Skin epidermis (tissue), 12 donors: Measurements from ENCODE around the gene KIAA1191.
"Not testable (repeated sequence)": the region's sequence is repeated elsewhere in the genome, so short reads cannot be mapped to it uniquely, and the experiment has no call there.

Experiments used
- H3K27ac ChIP-seq, 21 experiments: fragments of 200-600 bp; sonication (generic) in 11 of 21; one replicate each; pipeline ENCODE4 v1.5.0; 2020; ENCODE audit warnings: mild to moderate bottlenecking in 3 of 21, inconsistent platforms in 2 of 21, moderate library complexity in 2 of 21
- H3K4me3 ChIP-seq, 7 experiments: fragments of 200-600 bp; sonication (generic) in 2 of 7; one replicate each; pipeline ENCODE4 v1.5.0; 2020; ENCODE audit warnings: inconsistent platforms in 2 of 7, mild to moderate bottlenecking in 2 of 7, moderate library complexity in 1 of 7

Gene KIAA1191

GRCh38 chr5:176361437-176362232 is at the start of gene KIAA1191:
Gene KIAA1191, minus strand, starts transcription at chr5:176361764. Its CDS starts 2,256 bp downstream, at chr5:176359508.
- peak within 1 kb of the TSS; percentile 73 to 99 (median 86) for H3K4me3 ChIP-seq
- H3K27ac ChIP-seq: peak within 1 kb of the TSS; percentile 20 to 93 (median 86)

- H3K27ac ChIP-seq: peak overlapping the region in 13 of 21 experiments; percentile 10 to 98 (median 42)
- no peak overlapping the region for H3K4me3 ChIP-seq
Measured at GRCh38 chr5:176410486-176411180, 49.1 kb upstream of the KIAA1191 start.

- Histone ChIP-seq H3K4me3 (no peak overlapping the region), H3K27ac (peak overlapping the region in 5 of 21 experiments; percentile 1 to 47 (median 29))
Measured at GRCh38 chr5:176409765-176410164, 48.2 kb upstream of the KIAA1191 start.

GRCh38 chr5:176408590-176408989 is 47.0 kb upstream of the KIAA1191 start:
- H3K4me3 ChIP-seq: no peak overlapping the region
- H3K27ac ChIP-seq: peak overlapping the region in 6 of 21 experiments; percentile 6 to 73 (median 54)

- not testable (repeated sequence) for H3K4me3 ChIP-seq
- peak overlapping the region in 9 of 21 experiments; percentile 3 to 73 (median 49) for H3K27ac ChIP-seq
Measured at GRCh38 chr5:176408252-176408573, 46.6 kb upstream of the KIAA1191 start.

- Histone ChIP-seq H3K27ac (peak overlapping the region in 15 of 21 experiments; percentile 2 to 74 (median 49)), H3K4me3 (no peak overlapping the region)
Measured at GRCh38 chr5:176407456-176408251, 46.1 kb upstream of the KIAA1191 start.

GRCh38 chr5:176406436-176407052 is 45.0 kb upstream of the KIAA1191 start:
- Histone ChIP-seq H3K4me3 (no peak overlapping the region), H3K27ac (peak overlapping the region in 8 of 21 experiments; percentile 4 to 74 (median 54))

- Histone ChIP-seq H3K27ac (peak overlapping the region in 7 of 21 experiments; percentile 1 to 71 (median 18)), H3K4me3 (no peak overlapping the region)
Measured at GRCh38 chr5:176405656-176406435, 44.3 kb upstream of the KIAA1191 start.

GRCh38 chr5:176401281-176402205 is 40.0 kb upstream of the KIAA1191 start:
- H3K27ac ChIP-seq: peak overlapping the region in 16 of 21 experiments; percentile 13 to 84 (median 70)
- H3K4me3 ChIP-seq: no peak overlapping the region

- Histone ChIP-seq H3K4me3 (no peak overlapping the region), H3K27ac (peak overlapping the region in 17 of 21 experiments; percentile 13 to 84 (median 69))
Measured at GRCh38 chr5:176400382-176401156, 39.0 kb upstream of the KIAA1191 start.

- Histone ChIP-seq H3K4me3 (no peak overlapping the region), H3K27ac (peak overlapping the region in 1 of 21 experiments; percentile 5)
Measured at GRCh38 chr5:176397736-176398420, 36.3 kb upstream of the KIAA1191 start.

GRCh38 chr5:176396330-176396729 is 34.8 kb upstream of the KIAA1191 start:
- no peak overlapping the region for H3K4me3 ChIP-seq
- no peak overlapping the region for H3K27ac ChIP-seq

GRCh38 chr5:176394881-176395675 is 33.5 kb upstream of the KIAA1191 start:
- peak overlapping the region in 1 of 21 experiments; percentile 7 for H3K27ac ChIP-seq
- H3K4me3 ChIP-seq: no peak overlapping the region

GRCh38 chr5:176394096-176394495 is 32.5 kb upstream of the KIAA1191 start:
- H3K27ac ChIP-seq: no peak overlapping the region
- H3K4me3 ChIP-seq: no peak overlapping the region

- no peak overlapping the region for H3K4me3 ChIP-seq
- H3K27ac ChIP-seq: peak overlapping the region in 7 of 21 experiments; percentile 4 to 46 (median 16)
Measured at GRCh38 chr5:176392526-176392925, 31.0 kb upstream of the KIAA1191 start.

GRCh38 chr5:176391999-176392398 is 30.4 kb upstream of the KIAA1191 start:
- Histone ChIP-seq H3K27ac (peak overlapping the region in 4 of 21 experiments; percentile 12 to 48 (median 31)), H3K4me3 (no peak overlapping the region)
